HG02981 (cell line): ENCODE data around the gene LRRC15.

Experiments
- ATAC-seq: cut with Tn5 transposase; IDR thresholded peaks from one replicate; pipeline ENCODE4 v1.9.1; 2021; ENCODE audit warnings: mild to moderate bottlenecking, moderate library complexity; ENCODE audit not compliant: unreplicated experiment

The LRRC15 gene

DNA sequence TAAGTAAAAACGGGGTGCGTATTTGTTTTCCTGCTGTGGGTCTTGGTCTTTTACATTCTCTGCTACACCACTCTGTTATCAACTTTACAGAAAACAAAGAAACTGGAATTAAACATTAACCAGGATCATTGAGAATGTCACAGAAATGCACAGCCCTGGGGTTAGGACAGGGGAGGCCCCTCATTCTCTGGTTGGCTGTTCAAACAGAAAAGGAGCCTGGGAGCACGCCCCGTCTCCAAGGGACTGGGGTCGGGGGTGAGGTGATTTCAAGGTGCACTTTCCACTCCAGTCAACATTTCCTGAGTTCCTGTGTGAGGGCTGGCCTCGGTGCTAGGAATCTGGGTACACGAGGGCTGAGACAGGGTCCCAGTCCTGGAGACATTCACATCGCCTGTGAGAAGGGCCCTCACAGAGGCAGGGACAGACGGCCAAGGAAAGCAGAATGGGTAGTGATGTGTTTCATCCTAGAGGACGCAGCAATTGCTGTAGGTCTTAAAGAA lies 48.7 kb downstream of the LRRC15 start:
- no peak for ATAC-seq

DNA sequence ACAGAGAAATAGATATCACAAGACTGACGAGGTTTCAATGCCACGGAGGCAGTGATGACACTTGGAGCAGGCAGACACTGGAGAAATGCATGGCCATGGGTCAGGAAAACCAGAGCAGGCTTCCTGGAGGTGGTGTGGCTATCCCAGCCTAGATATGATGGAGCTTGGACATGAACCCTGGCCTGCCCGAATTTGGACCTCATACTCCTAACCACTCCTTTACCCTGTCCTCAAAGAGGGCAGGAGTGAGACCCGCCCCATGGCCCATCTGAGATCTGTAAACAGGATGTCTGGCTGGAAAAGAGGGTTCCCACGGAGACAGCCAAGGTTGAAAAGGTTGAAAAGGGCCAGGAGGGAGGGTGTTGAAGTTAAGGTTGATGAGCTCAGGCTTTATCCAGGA lies 49.4 kb downstream of the LRRC15 start:
- no peak for ATAC-seq

- no peak for ATAC-seq
Measured at GRCh38 chr3:194318511-194319161, 50.9 kb downstream of the LRRC15 start.

DNA sequence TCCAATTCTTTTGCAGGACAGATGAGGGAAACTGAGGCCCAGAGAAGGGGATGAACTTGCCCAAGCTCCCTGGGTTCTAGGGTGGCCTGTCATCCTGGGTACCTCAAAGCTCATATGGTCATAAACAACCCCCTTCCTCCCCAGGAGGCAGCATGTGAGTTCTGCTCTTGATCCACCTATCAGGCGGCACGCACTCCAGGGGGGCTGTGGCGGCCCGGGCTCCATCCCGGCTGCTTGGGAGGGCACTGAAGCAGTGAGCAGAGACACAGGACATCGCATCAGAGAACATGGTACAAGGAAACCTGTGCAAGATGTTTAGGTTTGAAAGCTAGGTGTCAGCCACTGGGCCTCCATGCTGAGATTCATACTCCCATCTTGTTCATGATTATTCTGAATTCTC lies 52.6 kb downstream of the LRRC15 start:
- no peak for ATAC-seq

DNA sequence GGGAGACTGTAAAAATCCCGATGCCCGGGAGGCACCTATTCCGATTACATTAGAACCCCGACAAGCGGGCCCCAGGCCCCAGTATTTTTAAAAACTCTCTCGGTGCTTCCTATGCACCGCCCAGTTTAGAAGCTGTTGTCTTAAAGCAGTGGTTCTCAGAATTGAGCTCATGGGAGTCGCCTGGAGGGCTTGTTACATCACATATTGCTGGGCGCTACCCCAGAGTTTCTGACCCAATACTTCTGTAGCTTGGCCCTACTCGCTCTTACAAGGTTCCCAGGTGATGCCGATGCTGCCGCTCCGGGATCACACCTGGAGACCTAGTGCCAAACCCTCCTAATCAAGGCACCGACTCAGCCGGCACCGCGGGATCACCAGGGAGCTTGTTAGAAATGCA lies 53.6 kb downstream of the LRRC15 start:
- ATAC-seq = peak; percentile 21

GRCh38 chr3:194315088-194315964 lies 54.2 kb downstream of the LRRC15 start:
- peak; percentile 81 for ATAC-seq

DNA sequence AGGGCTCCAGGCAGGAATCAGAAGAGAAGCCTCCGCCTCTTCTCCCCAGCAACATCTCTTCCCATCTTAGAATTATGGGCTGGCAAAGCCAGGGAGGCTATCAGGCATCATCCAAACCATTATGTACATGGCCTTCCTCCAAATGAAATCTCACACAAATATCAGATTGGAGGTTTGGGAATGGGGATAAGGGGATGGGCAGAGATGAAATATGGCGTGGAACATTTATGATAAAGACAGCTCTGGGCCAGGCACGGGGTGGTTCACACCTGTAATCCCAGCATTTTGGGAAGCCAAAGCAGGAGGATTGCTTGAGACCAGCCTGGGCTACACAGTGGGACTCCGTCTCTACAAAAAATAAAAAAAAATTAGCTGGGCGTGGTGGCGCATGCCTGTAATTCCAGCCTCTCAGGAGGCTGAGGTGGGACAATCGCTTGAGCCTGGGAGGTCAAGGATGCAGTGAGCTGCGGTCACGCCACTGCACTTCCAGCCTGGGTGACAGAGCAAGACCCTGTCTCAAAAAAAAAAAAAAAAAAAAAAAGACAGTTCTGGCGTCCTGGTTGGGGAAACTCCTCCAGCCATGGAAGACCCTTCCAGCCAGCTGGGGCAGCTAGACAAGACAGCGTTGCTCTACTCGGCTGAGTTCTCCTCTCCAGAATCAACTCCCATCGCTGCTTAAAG lies 55.0 kb downstream of the LRRC15 start:
- ATAC-seq = no peak

- ATAC-seq = no peak
Measured at GRCh38 chr3:194313560-194314387, 55.8 kb downstream of the LRRC15 start.

GRCh38 chr3:194312743-194313281 lies 56.7 kb downstream of the LRRC15 start:
- no peak for ATAC-seq

- no peak for ATAC-seq
Measured at GRCh38 chr3:194312186-194312742, 57.3 kb downstream of the LRRC15 start.

DNA sequence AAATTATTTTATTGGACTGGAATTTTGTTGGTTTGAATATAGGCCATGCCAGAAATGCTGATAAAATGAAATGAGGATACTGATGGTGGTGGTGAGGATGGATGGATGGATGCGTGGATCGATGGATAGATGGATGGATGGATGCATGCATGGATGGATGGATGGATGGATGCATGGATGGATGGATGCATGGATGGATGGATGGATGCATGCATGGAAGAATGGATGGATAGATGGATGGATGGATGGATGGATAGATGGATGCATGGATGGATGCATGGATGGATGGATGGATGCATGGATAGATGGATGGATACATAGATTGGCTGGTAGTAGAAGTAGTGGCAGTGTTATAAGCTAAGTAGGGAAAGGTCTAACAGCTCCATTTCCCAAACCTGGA lies 58.5 kb downstream of the LRRC15 start:
- ATAC-seq = no peak

- no peak for ATAC-seq
Measured at GRCh38 chr3:194310060-194310835, 59.3 kb downstream of the LRRC15 start.

DNA sequence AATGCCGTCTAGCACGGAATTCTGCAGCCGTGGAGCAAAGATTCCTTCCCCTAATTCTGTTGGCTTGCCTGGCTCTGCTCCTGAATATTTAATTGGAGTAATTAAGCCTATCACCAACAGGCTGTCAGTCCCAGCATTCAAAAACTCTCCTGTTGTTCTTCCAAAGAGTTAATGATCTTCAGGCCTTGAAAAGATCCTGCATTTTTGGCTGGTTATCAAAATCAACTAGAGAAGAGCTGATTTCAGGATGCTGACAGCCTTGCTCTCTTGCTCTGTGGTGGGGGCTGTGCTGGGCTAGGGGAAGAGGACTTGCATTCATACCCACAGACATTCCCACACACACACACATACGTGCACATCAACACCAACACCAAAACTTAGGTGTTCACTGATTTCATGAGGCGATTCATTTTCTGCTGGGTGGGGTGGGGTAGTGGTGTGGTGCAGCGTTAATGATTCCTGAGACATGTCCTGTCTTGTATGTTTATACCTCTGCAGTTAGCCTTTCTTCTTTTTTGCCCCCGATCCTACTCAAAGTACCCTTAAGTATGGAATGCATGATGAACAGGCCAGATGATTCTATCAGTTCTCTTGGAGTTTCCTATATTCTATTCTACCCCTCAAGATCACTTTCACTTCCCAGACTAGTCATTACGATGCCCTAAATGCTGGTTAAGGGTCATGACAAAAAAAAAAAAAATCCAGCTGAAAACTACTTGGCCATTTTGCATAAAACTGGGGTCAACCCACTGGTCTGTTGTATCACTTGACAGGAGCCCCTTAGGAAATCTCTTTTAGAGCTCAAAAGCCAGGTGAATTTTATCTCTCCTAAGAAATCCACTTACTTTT lies 60.7 kb downstream of the LRRC15 start:
- no peak for ATAC-seq

DNA sequence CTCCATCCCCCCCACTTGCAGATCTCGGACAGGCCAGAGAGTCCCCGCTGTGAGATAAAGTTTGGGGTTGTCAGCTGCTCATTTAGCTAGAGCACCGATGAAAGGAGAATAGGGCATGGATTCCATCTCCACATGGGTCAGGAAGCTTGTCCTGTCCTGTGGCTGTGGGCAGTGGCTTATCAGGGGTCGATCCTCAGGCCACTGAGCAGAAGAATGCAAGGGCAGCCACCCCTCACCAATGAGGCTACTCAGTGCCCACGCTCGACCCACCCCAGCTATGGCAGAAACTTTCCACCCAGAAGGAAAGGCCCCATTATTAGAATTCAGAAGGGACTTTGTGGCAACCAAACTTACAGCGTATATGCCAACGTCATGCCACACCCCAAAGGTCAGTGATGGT lies 61.7 kb downstream of the LRRC15 start:
- no peak for ATAC-seq

- peak; percentile 46 for ATAC-seq
Measured at GRCh38 chr3:194306771-194307640, 62.5 kb downstream of the LRRC15 start.

DNA sequence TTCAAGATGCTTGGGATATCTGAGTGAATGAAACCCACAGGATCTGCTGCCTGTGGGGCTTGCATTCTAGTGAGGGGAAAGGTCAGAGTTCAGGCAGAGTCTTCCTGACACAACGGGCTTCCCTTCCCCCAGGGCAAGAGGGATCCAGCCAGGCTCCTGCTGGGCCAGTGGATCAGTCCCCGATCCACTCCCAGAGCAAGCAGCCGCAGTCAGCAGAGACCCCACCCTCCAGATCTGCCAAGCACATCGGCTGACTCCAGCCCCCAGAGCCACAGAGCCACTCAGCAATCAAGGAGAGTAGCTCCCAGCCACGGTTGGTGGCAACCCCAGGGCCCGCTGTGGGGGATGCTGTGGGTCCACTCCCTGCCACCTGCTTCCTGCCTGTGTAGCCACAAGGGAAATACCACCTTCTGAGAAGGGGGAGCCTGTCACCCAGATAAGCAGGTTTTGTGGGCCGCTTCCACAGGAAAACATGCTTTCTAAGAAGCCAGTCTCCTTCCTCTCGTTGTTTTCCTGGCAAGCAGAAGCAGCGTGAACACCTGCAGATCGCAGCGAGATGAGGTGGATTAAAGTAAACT lies 63.3 kb downstream of the LRRC15 start:
- ATAC-seq = peak; percentile 36
